ENCODE data around the gene ZNF223. TPM values are rescaled to one million over a fixed set of nuclear protein-coding genes. Genes with fewer than 3 reads are reported as not detected.
A peak's percentile ranks its signal among the peaks of the same experiment; 100 is the strongest.

The ZNF223 gene
- total and polyA plus RNA-seq, 9 of the 15 experiments (the other 6 are each of a cell fraction or from before 2014, with no cell fraction given) = 0.21 to 1.8 (median 0.71) TPM

DNA sequence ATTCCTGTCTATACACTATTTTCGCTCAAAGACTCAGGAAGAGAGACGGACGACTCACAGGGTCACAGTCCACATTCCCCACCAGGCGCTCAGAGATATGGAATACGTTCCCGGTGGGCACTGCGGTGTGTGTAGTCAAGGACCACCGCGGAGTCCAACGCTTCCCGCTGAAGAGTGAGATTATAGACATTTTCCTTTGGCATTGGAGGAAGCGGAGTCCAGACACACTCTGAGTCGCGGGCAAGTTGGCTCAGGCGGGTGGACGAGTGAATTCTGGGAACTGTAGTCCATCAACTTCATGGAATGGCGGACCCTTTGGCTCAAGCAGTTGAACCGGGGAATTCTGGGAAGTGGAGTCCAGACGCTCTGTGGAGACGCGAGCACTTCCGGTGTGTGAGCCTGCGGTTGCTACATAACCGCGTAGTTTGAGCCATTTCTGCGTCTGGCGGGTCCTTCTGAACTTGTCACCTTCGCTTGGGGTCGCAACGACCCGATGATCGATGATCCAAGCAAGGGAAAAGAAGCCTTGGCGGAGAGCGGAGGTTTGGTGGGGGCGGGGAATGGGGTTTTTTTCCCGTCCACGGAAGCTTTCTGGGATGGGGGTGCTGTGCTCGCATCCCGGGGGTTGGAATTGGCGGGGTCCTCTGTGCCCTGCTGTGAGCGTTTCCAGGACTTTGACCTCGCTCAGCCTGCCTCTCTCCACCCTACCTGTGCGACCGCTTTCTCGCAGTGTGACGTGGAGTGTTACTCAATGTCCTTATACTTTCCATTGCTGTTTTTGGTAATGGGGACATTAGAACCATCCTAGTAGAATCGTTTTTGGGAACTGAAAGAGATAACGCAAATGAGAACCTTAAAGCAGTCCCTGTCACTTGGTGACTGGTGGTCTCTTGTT lies 49.0 kb upstream of the ZNF223 start, which contains the start of gene ZNF230 (continued):
- TF ChIP-seq ETS2 (tag; IDR thresholded peaks at IDR 0.05; ENCODE audit: borderline replicate concordance, poor library complexity, severe bottlenecking) (no peak), KDM4B (IDR thresholded peaks at IDR 0.05; ENCODE audit: borderline replicate concordance in 2 of 2, low read depth in 1 of 2) (no peak), PCBP2 (IDR thresholded peaks at IDR 0.05; ENCODE audit: low read depth, low read length, poor library complexity, severe bottlenecking) (no peak), HDAC1 (IDR thresholded peaks at IDR 0.05) (peak in 1 of 2 experiments; percentile 29; a peak in 2 of 4 replicates), POLR2AphosphoS2 (IDR thresholded peaks at IDR 0.05; ENCODE audit: low read length) (no peak), CHCHD3 (CRISPR knock-in tag; IDR thresholded peaks at IDR 0.05) (no peak), HMG20A (CRISPR knock-in tag; conservative IDR thresholded peaks at IDR 0.05) (no peak), ZBTB1 (CRISPR knock-in tag; IDR thresholded peaks at IDR 0.05; ENCODE audit: borderline replicate concordance, low read depth) (no peak), ZBTB7A (IDR thresholded peaks at IDR 0.05; ENCODE audit: borderline replicate concordance, control insufficient read depth, low read depth, low read length) (peak; percentile 20; the same call in 1 of the 2 replicates), SLC30A9 (CRISPR knock-in tag; IDR thresholded peaks at IDR 0.05) (no peak), POLR3G (IDR thresholded peaks at IDR 0.05; ENCODE audit: extremely low read depth, insufficient read length, insufficient replicate concordance) (no peak), ZNF253 (CRISPR knock-in tag; conservative IDR thresholded peaks at IDR 0.05) (no peak), HDAC3 (IDR thresholded peaks at IDR 0.05; ENCODE audit: borderline replicate concordance, partially characterized antibody) (no peak), YY1 (IDR thresholded peaks at IDR 0.05; ENCODE audit: borderline replicate concordance in 1 of 3, control insufficient read depth in 1 of 3, extremely low read depth in 1 of 3, insufficient read depth in 3 of 3, insufficient read length in 1 of 3, insufficient replicate concordance in 2 of 3, low read depth in 1 of 3, low read length in 2 of 3) (peak; percentile 80 to 97 (median 93)), PURB (CRISPR knock-in tag; IDR thresholded peaks at IDR 0.05; ENCODE audit: low read depth) (no peak), MTA1 (IDR thresholded peaks at IDR 0.05; ENCODE audit: borderline replicate concordance) (peak; percentile 51; the same call in 1 of the 2 replicates)
- TF ChIP-seq, protein P1, sequence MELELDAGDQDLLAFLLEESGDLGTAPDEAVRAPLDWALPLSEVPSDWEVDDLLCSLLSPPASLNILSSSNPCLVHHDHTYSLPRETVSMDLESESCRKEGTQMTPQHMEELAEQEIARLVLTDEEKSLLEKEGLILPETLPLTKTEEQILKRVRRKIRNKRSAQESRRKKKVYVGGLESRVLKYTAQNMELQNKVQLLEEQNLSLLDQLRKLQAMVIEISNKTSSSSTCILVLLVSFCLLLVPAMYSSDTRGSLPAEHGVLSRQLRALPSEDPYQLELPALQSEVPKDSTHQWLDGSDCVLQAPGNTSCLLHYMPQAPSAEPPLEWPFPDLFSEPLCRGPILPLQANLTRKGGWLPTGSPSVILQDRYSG (tag; conservative IDR thresholded peaks at IDR 0.05; ENCODE audit: low read depth) = no peak
- TF ChIP-seq, protein P2, sequence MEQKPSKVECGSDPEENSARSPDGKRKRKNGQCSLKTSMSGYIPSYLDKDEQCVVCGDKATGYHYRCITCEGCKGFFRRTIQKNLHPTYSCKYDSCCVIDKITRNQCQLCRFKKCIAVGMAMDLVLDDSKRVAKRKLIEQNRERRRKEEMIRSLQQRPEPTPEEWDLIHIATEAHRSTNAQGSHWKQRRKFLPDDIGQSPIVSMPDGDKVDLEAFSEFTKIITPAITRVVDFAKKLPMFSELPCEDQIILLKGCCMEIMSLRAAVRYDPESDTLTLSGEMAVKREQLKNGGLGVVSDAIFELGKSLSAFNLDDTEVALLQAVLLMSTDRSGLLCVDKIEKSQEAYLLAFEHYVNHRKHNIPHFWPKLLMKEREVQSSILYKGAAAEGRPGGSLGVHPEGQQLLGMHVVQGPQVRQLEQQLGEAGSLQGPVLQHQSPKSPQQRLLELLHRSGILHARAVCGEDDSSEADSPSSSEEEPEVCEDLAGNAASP (IDR thresholded peaks at IDR 0.05) = no peak
- TF ChIP-seq, protein P3, sequence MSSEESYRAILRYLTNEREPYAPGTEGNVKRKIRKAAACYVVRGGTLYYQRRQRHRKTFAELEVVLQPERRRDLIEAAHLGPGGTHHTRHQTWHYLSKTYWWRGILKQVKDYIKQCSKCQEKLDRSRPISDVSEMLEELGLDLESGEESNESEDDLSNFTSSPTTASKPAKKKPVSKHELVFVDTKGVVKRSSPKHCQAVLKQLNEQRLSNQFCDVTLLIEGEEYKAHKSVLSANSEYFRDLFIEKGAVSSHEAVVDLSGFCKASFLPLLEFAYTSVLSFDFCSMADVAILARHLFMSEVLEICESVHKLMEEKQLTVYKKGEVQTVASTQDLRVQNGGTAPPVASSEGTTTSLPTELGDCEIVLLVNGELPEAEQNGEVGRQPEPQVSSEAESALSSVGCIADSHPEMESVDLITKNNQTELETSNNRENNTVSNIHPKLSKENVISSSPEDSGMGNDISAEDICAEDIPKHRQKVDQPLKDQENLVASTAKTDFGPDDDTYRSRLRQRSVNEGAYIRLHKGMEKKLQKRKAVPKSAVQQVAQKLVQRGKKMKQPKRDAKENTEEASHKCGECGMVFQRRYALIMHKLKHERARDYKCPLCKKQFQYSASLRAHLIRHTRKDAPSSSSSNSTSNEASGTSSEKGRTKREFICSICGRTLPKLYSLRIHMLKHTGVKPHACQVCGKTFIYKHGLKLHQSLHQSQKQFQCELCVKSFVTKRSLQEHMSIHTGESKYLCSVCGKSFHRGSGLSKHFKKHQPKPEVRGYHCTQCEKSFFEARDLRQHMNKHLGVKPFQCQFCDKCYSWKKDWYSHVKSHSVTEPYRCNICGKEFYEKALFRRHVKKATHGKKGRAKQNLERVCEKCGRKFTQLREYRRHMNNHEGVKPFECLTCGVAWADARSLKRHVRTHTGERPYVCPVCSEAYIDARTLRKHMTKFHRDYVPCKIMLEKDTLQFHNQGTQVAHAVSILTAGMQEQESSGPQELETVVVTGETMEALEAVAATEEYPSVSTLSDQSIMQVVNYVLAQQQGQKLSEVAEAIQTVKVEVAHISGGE (CRISPR knock-in tag; IDR thresholded peaks at IDR 0.05) = peak in 1 of 3 experiments; percentile 89; a peak in 2 of 6 replicates
